Lung microvascular endothelial cell (primary cell): ENCODE results near the gene KDM4C. TPM values are rescaled to one million over a fixed set of nuclear protein-coding genes. Genes with fewer than 3 reads are reported as not detected.
A peak's percentile ranks its signal among the peaks of the same experiment; 100 is the strongest.

Source experiments
- DNase-seq, 2 donors: peaks; one replicate each; pipeline versions ENCODE4 v3.0.0 to v3.0.0-alpha.2; 2010; ENCODE audit warnings: low read depth in 2 of 2
- total RNA-seq: library from RNA; depleted of rRNA; stranded (reverse); fragments of >200 nt; gene quantifications from 2 replicates; pipeline ENCODE4 v1.2.1, GENCODE V29; 2014

KDM4C gene
- total RNA-seq, 1 donor from 2014 or later, result 19.2 TPM

- DNase-seq, result no peak
Measured at GRCh38 chr9:7097040-7097715, 339.4 kb downstream of the KDM4C start.

GRCh38 chr9:7097785-7098752 lies 340.3 kb downstream of the KDM4C start:
- DNase-seq, result peak; percentile 41 to 56

GRCh38 chr9:7103367-7103766 lies 345.6 kb downstream of the KDM4C start:
- peak in 1 of 2 donors; percentile 69 for DNase-seq

- DNase-seq, result peak in 1 of 2 donors; percentile 74
Measured at GRCh38 chr9:7103771-7104170, 346.0 kb downstream of the KDM4C start.

GRCh38 chr9:7104625-7105024 lies 346.9 kb downstream of the KDM4C start:
- no peak for DNase-seq

GRCh38 chr9:7105095-7105494 lies 347.3 kb downstream of the KDM4C start:
- no peak for DNase-seq

- no peak for DNase-seq
Measured at GRCh38 chr9:7108936-7109335, 351.2 kb downstream of the KDM4C start.

- DNase-seq, result no peak
Measured at GRCh38 chr9:7111413-7111812, 353.6 kb downstream of the KDM4C start.

GRCh38 chr9:7115606-7116005 lies 357.8 kb downstream of the KDM4C start:
- no peak for DNase-seq

GRCh38 chr9:7117676-7118561 lies 360.1 kb downstream of the KDM4C start:
- DNase-seq, result no peak

GRCh38 chr9:7118633-7119032 lies 360.9 kb downstream of the KDM4C start:
- DNase-seq, result no peak

- DNase-seq, result no peak
Measured at GRCh38 chr9:7119612-7120011, 361.8 kb downstream of the KDM4C start.

GRCh38 chr9:7121055-7121454 lies 363.3 kb downstream of the KDM4C start:
- DNase-seq, result no peak

- no peak for DNase-seq
Measured at GRCh38 chr9:7121664-7122063, 363.9 kb downstream of the KDM4C start.

GRCh38 chr9:7123743-7124142 lies 366.0 kb downstream of the KDM4C start:
- DNase-seq, result no peak

GRCh38 chr9:7125231-7125630 lies 367.5 kb downstream of the KDM4C start:
- no peak for DNase-seq

- no peak for DNase-seq
Measured at GRCh38 chr9:7129391-7129790, 371.6 kb downstream of the KDM4C start.

GRCh38 chr9:7130266-7130820 lies 372.6 kb downstream of the KDM4C start:
- DNase-seq, result no peak

GRCh38 chr9:7132605-7133004 lies 374.8 kb downstream of the KDM4C start:
- DNase-seq, result no peak

- no peak for DNase-seq
Measured at GRCh38 chr9:7135735-7136134, 378.0 kb downstream of the KDM4C start.

GRCh38 chr9:7137040-7137439 lies 379.3 kb downstream of the KDM4C start:
- no peak for DNase-seq
